Left lung (tissue), 10 donors: Measurements from ENCODE around the gene SH3BP5L. TPM values are rescaled to one million over a fixed set of nuclear protein-coding genes. Genes with fewer than 3 reads are reported as not detected.

Experiments used
- ATAC-seq: fragments of 200-7000 bp; cut with Tn5 transposase; one replicate; pipeline ENCODE4 v1.9.1; 2020; ENCODE audit warnings: moderate library complexity
- DNase-seq, 4 donors: peaks; one replicate each; pipeline ENCODE4 v3.0.0-alpha.2; 2013 to 2020
- H3K27ac ChIP-seq, 2 donors: fragments of 200-600 bp; sonication (generic) in 1 of 2; one replicate each; pipeline versions ENCODE4 v1.5.0 to v1.8.0; 2020 to 2021
- H3K27me3 ChIP-seq, 2 donors: fragments of 200-600 bp; sonication (generic) in 1 of 2; one replicate each; pipeline versions ENCODE4 v1.5.0 to v1.8.0; 2020 to 2021
- H3K36me3 ChIP-seq, 2 donors: fragments of 200-600 bp; sonication (generic) in 1 of 2; one replicate each; pipeline versions ENCODE4 v1.5.0 to v1.8.0; 2020 to 2021
- H3K4me1 ChIP-seq, 2 donors: fragments of 200-600 bp; one replicate each; pipeline ENCODE4 v1.8.0; 2021
- H3K4me3 ChIP-seq, 2 donors: fragments of 200-600 bp; sonication (generic) in 1 of 2; one replicate each; pipeline versions ENCODE4 v1.5.0 to v1.8.0; 2020 to 2021; ENCODE audit warnings: mild to moderate bottlenecking in 1 of 2
- H3K9me3 ChIP-seq, 2 donors: fragments of 200-600 bp; sonication (generic) in 1 of 2; one replicate each; pipeline versions ENCODE4 v1.5.0 to v1.8.0; 2020 to 2021
- intact Hi-C, 2 donors: fragments of 100-400 bp; cut with DNase I; formaldehyde crosslinking; loops; one replicate each; pipeline versions ENCODE4 v1.11.2 to v1.14.2; 2022
- polyA plus RNA-seq, 6 donors: library from polyadenylated mRNA; unstranded; fragments of 120-200 nt; gene quantifications; one replicate each; pipeline ENCODE4 v1.2.1, GENCODE V29; 2013; ENCODE audit not compliant: insufficient read length in 6 of 6
- total RNA-seq, 2 donors: library from RNA; stranded (reverse); fragmentation: NEBNext Ultra II Directional; extraction: Animal tissue kit (Norgen Biotek cat#: 25700); gene quantifications; one replicate each; pipeline ENCODE4 v1.2.1, GENCODE V29; 2021
- TF ChIP-seq, protein P1 (sequence below), 2 donors: fragments of 200-600 bp; sonication (generic) in 1 of 2; IDR thresholded peaks; one replicate each; pipeline versions ENCODE4 v1.5.0 to v1.8.0; 2021; ENCODE audit warnings: antibody characterized with exemption in 2 of 2
- donor health status: DM: no; HTN: yes; CAD: no.
- donor health status: DM: no; HTN: no; CAD: no.

SH3BP5L gene
- total and polyA plus RNA-seq, 8 donors = 23.0 to 26.5 (median 23.9) TPM

DNA sequence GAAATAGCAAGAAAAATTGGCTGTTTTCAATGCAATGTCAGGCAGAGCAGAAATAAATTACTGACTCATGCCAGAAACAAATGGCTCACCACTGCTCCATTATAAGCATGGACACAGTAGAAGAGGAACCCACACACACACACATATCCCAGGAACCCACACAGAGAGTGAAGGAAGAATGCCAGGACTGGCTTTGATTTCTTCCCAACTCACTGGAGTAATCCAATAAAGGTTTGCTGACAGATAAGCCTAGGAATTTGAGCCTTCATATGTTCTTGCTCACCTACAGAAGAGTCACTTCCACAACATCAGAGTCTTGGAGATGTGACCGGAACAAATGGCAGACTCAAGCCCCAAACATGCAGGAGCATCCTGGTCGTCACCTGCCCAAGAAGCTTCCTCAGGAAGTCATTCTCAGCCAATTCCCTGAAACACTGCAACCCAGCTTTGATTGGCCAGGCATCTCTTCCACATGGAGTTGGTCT lies 2.2 kb downstream of the SH3BP5L start:
- H3K4me1 ChIP-seq = peaks cover 32 to 77% of the 10 kb centered on the region in 2 donors
- H3K27me3 ChIP-seq = no peaks in the 10 kb centered on the region
- ATAC-seq = no peak
- DNase-seq = no peak
- H3K4me3 ChIP-seq = peak overlapping the region in 1 of 2 donors; percentile 59
- intact Hi-C loops = no loop called here
- peaks cover 0 to 23% of the 10 kb centered on the region in 2 donors for H3K36me3 ChIP-seq
- no peaks in the 10 kb centered on the region for H3K9me3 ChIP-seq
- TF ChIP-seq, protein P1, sequence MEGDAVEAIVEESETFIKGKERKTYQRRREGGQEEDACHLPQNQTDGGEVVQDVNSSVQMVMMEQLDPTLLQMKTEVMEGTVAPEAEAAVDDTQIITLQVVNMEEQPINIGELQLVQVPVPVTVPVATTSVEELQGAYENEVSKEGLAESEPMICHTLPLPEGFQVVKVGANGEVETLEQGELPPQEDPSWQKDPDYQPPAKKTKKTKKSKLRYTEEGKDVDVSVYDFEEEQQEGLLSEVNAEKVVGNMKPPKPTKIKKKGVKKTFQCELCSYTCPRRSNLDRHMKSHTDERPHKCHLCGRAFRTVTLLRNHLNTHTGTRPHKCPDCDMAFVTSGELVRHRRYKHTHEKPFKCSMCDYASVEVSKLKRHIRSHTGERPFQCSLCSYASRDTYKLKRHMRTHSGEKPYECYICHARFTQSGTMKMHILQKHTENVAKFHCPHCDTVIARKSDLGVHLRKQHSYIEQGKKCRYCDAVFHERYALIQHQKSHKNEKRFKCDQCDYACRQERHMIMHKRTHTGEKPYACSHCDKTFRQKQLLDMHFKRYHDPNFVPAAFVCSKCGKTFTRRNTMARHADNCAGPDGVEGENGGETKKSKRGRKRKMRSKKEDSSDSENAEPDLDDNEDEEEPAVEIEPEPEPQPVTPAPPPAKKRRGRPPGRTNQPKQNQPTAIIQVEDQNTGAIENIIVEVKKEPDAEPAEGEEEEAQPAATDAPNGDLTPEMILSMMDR (IDR thresholded peaks at IDR 0.05) = no peak
- peak overlapping the region in 1 of 2 donors; percentile 70 for H3K27ac ChIP-seq

DNA sequence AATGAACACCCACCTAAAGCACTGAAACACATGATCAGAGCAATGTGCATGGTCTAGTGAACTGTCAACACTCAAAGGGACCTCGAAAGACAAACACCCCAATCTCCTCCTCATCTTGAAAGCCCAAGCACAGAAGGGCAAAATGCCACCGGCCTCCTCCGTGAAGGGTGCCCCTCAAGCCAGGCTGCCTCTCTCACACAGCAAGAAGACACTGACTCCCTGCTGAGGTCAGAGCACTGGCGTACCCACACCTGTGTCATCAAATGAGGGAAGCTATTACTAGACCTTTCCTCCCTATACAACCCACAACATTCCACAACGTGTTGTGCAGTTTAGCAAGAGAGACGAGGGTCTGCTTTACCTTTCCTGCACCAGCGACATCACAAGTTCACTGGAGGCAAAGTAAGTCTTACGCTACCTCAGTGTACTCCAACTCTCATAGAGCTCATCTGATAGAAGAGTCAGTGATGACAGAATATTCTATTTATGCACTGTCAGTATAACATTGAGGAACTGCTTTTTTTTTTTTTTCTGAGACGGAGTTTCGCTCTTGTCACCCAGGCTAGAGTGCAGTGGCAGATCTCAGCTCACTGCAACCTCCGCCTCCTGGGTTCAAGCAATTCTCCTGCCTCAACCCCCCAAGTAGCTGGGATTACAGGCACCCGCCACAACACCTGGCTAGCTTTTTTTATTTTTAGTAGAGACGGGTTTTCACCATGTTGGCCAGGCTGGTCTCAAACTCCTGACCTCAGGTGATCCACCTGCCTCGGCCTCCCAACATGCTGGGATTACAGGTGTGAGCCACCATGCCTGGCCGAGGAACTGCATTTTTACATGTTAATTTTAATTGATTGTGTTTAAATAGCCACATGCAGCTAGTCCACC lies 3.3 kb downstream of the SH3BP5L start:
- Histone ChIP-seq H3K27ac (peak overlapping the region in 1 of 2 donors; percentile 70), H3K27me3 (no peaks in the 10 kb centered on the region), H3K4me1 (peaks cover 32 to 88% of the 10 kb centered on the region in 2 donors), H3K9me3 (no peaks in the 10 kb centered on the region), H3K36me3 (peaks cover 0 to 23% of the 10 kb centered on the region in 2 donors), H3K4me3 (no peak overlapping the region)
- intact Hi-C loops = no loop called here
- DNase-seq = no peak
- TF ChIP-seq, protein P1 (IDR thresholded peaks at IDR 0.05) = no peak
- no peak for ATAC-seq

DNA sequence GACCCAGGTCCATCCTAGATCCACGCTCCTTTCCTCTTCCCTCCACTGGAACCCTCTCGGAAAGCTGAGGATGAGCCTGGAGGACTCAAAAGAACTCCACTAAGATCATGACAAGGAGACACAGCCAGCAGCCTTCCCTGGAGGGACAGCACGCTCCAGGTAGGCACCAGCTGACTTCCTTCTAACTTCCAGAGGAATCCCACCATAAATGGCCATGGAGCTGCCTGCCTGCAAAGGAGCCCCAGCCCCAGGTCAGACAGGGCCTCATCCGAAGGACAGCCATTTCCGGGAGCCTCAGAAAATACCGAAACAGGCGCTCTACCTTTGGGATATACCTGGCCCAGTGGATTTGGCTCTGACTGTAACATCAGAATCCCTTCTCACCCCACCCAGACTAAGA lies 4.1 kb downstream of the SH3BP5L start:
- TF ChIP-seq, protein P1 (IDR thresholded peaks at IDR 0.05) = no peak
- ATAC-seq = no peak
- Histone ChIP-seq H3K27ac (peak overlapping the region in 1 of 2 donors; percentile 70), H3K9me3 (no peaks in the 10 kb centered on the region), H3K4me3 (no peak overlapping the region), H3K36me3 (peaks cover 0 to 31% of the 10 kb centered on the region in 2 donors), H3K4me1 (peaks cover 25 to 88% of the 10 kb centered on the region in 2 donors), H3K27me3 (no peaks in the 10 kb centered on the region)
- DNase-seq = no peak
- intact Hi-C loops = no loop called here

DNA sequence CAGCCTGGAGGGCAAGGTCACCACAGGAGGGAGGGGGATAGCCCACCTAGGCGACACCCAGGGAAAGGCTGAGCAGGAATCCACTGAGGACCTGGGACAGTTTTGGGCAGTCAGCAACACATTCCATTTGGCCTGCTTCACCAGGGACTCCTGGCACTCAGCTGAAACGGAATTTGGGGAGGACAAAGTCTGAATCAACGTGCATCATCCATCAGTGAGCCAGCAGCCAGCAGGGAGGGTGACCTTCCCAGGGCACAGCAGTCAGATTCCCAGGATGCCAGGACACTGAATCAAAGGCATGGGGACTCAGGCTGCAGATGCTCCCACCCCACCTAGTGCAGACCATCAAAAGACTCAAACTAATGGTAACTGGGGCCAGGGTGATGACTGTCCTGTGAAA lies 4.6 kb downstream of the SH3BP5L start:
- ATAC-seq (no peak), DNase-seq (no peak)
- H3K9me3 ChIP-seq = no peaks in the 10 kb centered on the region
- H3K27me3 ChIP-seq = no peaks in the 10 kb centered on the region
- H3K4me1 ChIP-seq = peaks cover 23 to 93% of the 10 kb centered on the region in 2 donors
- peaks cover 0 to 36% of the 10 kb centered on the region in 2 donors for H3K36me3 ChIP-seq
- H3K4me3 ChIP-seq = no peak overlapping the region
- TF ChIP-seq, protein P1 (IDR thresholded peaks at IDR 0.05) = no peak
- intact Hi-C loops = no loop called here
- H3K27ac ChIP-seq = no peak overlapping the region

DNA sequence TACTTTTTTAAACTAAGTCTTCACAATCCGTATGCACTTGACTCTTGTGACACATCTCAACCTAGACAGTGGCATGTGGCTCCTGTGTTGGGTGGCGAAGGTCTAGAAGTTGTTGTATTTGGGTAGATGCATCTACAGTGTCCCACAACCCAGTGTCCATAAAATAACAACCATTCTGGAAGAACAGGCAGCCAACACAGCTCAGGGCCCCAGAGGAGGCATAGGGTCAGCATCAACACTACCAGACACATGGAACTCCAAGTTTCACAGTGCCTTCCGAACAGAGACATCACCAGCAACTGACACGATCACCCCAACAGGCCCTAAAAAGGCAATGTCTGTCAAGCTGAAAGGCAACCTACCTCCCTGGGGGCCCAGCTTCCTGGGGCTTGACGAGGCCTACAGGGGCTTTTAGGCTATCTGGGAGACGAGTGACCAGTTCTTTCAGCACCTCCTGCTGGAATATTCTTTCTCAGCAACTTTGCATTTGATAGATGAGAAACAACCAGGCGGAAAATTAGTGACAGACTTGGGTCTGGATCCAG lies 5.6 kb downstream of the SH3BP5L start:
- peaks cover 22 to 92% of the 10 kb centered on the region in 2 donors for H3K4me1 ChIP-seq
- peaks cover 0 to 46% of the 10 kb centered on the region in 2 donors for H3K36me3 ChIP-seq
- no peak for DNase-seq
- H3K4me3 ChIP-seq = no peak overlapping the region
- H3K27ac ChIP-seq = peak overlapping the region in 1 of 2 donors; percentile 5
- no peaks in the 10 kb centered on the region for H3K27me3 ChIP-seq
- intact Hi-C loops = no loop called here
- H3K9me3 ChIP-seq = no peaks in the 10 kb centered on the region
- TF ChIP-seq, protein P1 (IDR thresholded peaks at IDR 0.05) = no peak
- ATAC-seq = no peak
